IPS DF 6.9 (cell line): Measurements from ENCODE around the gene TMEM147.
A peak's percentile ranks its signal among the peaks of the same experiment; 100 is the strongest.

ENCODE experiments used
- DNase-seq: peaks from one replicate; pipeline ENCODE4 v3.0.0-alpha.2; 2013; ENCODE audit warnings: low read depth, low spot score
- H3K27ac ChIP-seq: one replicate; pipeline ENCODE4 v1.5.1; 2013; ENCODE audit warnings: low read length, control low read depth
- H3K27me3 ChIP-seq: 2 replicates; pipeline ENCODE4 v1.6.1; 2013; ENCODE audit warnings: mild to moderate bottlenecking, low read length; ENCODE audit not compliant: control insufficient read depth, insufficient read depth
- H3K36me3 ChIP-seq: 2 replicates; pipeline ENCODE4 v1.6.1; 2013; ENCODE audit warnings: low read length; ENCODE audit not compliant: control insufficient read depth, insufficient read depth
- H3K4me1 ChIP-seq: 2 replicates; pipeline ENCODE4 v1.6.1; 2013; ENCODE audit warnings: low read length; ENCODE audit not compliant: control insufficient read depth, insufficient read depth
- H3K4me3 ChIP-seq: 2 replicates; pipeline ENCODE4 v1.5.1; 2013; ENCODE audit warnings: mild to moderate bottlenecking, low read length
- H3K9me3 ChIP-seq: 2 replicates; pipeline ENCODE4 v1.6.1; 2013; ENCODE audit warnings: low read length, inconsistent platforms; ENCODE audit not compliant: control insufficient read depth, insufficient read depth
- WGBS: extraction: QIAGEN DNeasy Blood & Tissue Kit; methylation state at CpG from one replicate; pipeline ENCODE4 v1.1.7; 2013; ENCODE audit warnings: mixed read lengths, missing lambda C conversion rate; ENCODE audit not compliant: insufficient read length, insufficient coverage; 5-methylcytosine and 5-hydroxymethylcytosine counted together

The TMEM147 gene, protein sequence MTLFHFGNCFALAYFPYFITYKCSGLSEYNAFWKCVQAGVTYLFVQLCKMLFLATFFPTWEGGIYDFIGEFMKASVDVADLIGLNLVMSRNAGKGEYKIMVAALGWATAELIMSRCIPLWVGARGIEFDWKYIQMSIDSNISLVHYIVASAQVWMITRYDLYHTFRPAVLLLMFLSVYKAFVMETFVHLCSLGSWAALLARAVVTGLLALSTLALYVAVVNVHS

GRCh38 chr19:35545001-35545854 is at the start of gene TMEM147:
TMEM147 (plus strand) TSS chr19:35545626; CDS start chr19:35545740, 114 bp downstream.
- H3K4me3 ChIP-seq = peak within 1 kb of the TSS; percentile 90
- no CpG with 5 or more reads among the region's 85 CpGs for WGBS

GRCh38 chr19:35497406-35497805 is 48.0 kb upstream of the TMEM147 start:
- Histone ChIP-seq H3K27me3 (no peaks in the 10 kb centered on the region), H3K4me1 (peaks cover 2% of the 10 kb centered on the region; the same call in 1 of the 2 replicates), H3K9me3 (no peaks in the 10 kb centered on the region), H3K36me3 (peaks cover 26% of the 10 kb centered on the region), H3K4me3 (no peak overlapping the region), H3K27ac (no peak overlapping the region)
- DNase-seq = no peak
- WGBS = no CpG with 5 or more reads among the region's 14 CpGs

More at GRCh38 chr19:35545001-35545854, at the start of gene TMEM147:
- no peaks in the 10 kb centered on the region for H3K27me3 ChIP-seq
- H3K27ac ChIP-seq = no peak within 1 kb of the TSS
- no peaks in the 10 kb centered on the region; the same call in 1 of the 2 replicates for H3K4me1 ChIP-seq
- H3K9me3 ChIP-seq = no peaks in the 10 kb centered on the region
- no peak for DNase-seq
- H3K36me3 ChIP-seq = peaks cover 15% of the 10 kb centered on the region

DNA sequence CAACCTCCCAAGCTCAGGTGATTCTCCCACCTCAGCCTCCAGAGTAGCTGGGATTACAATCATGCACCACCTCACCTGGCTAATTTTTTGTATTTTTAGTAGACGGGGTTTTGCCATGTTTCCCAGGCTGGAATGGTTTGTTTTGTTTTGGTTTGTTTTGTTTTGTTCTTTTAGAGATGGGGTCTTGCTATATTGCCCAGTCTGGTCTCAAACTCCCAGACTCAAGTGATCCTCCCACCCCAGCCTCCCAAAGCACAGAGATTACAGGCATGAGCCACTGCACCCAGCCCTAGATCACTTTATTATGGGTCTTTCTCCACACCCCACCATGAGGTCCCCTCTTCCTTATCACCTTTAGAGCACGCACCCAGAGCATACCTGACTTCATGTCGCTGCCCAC is 47.2 kb upstream of the TMEM147 start:
- Histone ChIP-seq H3K4me1 (peaks cover 2% of the 10 kb centered on the region; the same call in 1 of the 2 replicates), H3K27me3 (no peaks in the 10 kb centered on the region), H3K9me3 (no peaks in the 10 kb centered on the region), H3K36me3 (peaks cover 29% of the 10 kb centered on the region), H3K4me3 (no peak overlapping the region), H3K27ac (no peak overlapping the region)
- no CpG with 5 or more reads among the region's 3 CpGs for WGBS
- no peak for DNase-seq

DNA sequence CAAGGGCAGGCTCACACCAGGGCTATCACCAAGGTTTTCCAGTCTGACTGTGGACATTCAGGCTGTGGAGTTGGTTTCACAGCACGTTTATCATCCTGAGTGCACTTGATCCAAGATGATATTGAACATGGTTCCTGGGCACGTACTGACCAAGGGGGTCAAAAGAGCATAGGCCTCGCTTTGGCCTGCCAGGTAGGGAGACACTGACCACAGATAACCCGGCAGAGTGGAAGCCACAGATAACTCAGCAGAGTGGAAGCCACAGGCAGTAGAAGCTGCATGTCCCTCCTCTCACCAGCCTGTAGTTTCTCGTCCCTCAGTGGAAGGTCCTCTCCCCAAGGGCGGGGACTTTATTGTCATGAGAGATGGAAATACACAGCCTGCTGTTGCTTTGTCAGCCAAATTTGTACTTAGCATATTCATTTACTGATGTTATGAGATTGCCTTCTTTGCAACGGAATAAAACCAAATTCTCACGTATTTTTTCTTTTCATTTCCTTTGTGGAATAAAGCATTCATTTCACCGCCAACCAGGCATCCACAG is 46.4 kb upstream of the TMEM147 start:
- no peaks in the 10 kb centered on the region for H3K27me3 ChIP-seq
- DNase-seq = no peak
- no peak overlapping the region for H3K27ac ChIP-seq
- H3K4me3 ChIP-seq = no peak overlapping the region
- H3K9me3 ChIP-seq = no peaks in the 10 kb centered on the region
- peaks cover 2% of the 10 kb centered on the region; the same call in 1 of the 2 replicates for H3K4me1 ChIP-seq
- WGBS = no CpG with 5 or more reads among the region's 9 CpGs
- peaks cover 33% of the 10 kb centered on the region for H3K36me3 ChIP-seq

GRCh38 chr19:35500611-35501010 is 44.8 kb upstream of the TMEM147 start:
- Histone ChIP-seq H3K9me3 (no peaks in the 10 kb centered on the region), H3K27me3 (no peaks in the 10 kb centered on the region), H3K27ac (no peak overlapping the region), H3K36me3 (peaks cover 40% of the 10 kb centered on the region), H3K4me3 (no peak overlapping the region), H3K4me1 (no peaks in the 10 kb centered on the region)
- no CpG with 5 or more reads among the region's 10 CpGs for WGBS
- no peak for DNase-seq

DNA sequence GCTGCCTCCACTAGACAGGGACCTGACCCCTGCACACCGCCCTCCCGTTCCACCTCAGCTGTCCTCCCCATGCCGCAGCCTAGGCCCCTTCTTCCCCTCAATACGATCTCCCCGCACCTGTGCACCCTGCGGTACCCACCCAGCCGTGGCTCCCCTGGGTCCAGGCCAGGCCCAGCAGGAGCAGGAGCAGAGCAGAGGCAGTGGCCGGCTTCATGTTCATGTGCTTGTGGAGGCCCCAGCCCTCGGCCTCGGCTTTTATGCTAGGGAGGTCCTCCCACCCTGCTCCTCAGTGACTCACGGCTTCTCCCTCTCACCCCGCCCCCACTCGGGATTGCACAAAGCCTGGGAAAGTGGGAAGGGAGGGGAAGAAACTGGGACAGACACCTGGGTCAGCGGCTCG is 43.7 kb upstream of the TMEM147 start:
- Histone ChIP-seq H3K4me3 (no peak overlapping the region), H3K27ac (no peak overlapping the region), H3K27me3 (no peaks in the 10 kb centered on the region), H3K36me3 (peaks cover 46% of the 10 kb centered on the region), H3K4me1 (no peaks in the 10 kb centered on the region), H3K9me3 (no peaks in the 10 kb centered on the region)
- DNase-seq = no peak
- no CpG with 5 or more reads among the region's 15 CpGs for WGBS

- no CpG with 5 or more reads among the region's 4 CpGs for WGBS
- Histone ChIP-seq H3K4me3 (no peak overlapping the region), H3K4me1 (no peaks in the 10 kb centered on the region), H3K9me3 (no peaks in the 10 kb centered on the region), H3K27ac (no peak overlapping the region), H3K36me3 (peaks cover 46% of the 10 kb centered on the region), H3K27me3 (no peaks in the 10 kb centered on the region)
- no peak for DNase-seq
Observed at GRCh38 chr19:35502751-35503150, 42.7 kb upstream of the TMEM147 start.

GRCh38 chr19:35506011-35506410 is 39.4 kb upstream of the TMEM147 start:
- Histone ChIP-seq H3K36me3 (peaks cover 25% of the 10 kb centered on the region), H3K27me3 (no peaks in the 10 kb centered on the region), H3K9me3 (no peaks in the 10 kb centered on the region), H3K4me3 (no peak overlapping the region), H3K4me1 (peaks cover 5% of the 10 kb centered on the region; the same call in 1 of the 2 replicates), H3K27ac (no peak overlapping the region)
- no CpG with 5 or more reads among the region's 7 CpGs for WGBS
- DNase-seq = no peak

DNA sequence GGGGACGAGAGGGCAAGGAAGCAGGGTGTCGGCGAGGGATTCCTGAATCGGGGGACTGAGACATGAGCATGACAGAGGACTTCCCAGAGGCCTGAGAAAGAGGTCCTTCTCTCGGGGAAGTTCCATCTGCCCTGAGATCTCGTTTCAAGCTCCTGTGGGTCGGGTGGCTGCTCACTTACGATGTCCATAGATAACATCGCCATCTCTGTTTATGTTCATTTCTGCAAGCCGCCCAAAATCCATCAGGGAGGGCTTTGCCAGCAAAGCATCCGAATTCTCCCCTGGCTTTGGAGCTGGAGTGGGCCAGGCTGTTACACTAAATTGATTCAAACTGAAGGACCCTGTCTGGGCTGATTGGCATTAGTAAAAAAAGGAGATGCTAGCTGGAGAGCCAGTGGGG is 37.9 kb upstream of the TMEM147 start:
- H3K27me3 ChIP-seq = no peaks in the 10 kb centered on the region
- no CpG with 5 or more reads among the region's 11 CpGs for WGBS
- H3K4me3 ChIP-seq = no peak overlapping the region
- H3K9me3 ChIP-seq = no peaks in the 10 kb centered on the region
- H3K4me1 ChIP-seq = peaks cover 5% of the 10 kb centered on the region; the same call in 1 of the 2 replicates
- no peak overlapping the region for H3K27ac ChIP-seq
- peaks cover 19% of the 10 kb centered on the region for H3K36me3 ChIP-seq
- no peak for DNase-seq

DNA sequence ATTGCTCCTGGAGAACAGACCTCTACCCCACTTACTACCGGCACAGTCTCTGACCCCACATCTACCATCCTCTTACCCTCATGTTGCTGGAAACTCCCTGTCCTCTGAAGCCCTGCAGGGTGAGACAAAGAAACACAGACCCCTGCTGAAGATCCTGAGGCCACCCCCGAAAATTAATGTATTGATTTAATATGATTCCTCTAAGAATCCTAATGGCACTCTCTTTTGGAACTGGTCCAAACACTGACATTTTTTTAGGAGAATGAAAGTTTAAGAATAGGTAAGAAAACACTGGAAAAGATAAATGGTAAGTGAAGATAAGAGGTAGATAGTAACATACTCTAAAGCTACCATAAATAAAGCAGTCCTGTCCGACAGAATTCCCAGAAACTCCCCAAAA is 37.3 kb upstream of the TMEM147 start:
- Histone ChIP-seq H3K27ac (no peak overlapping the region), H3K4me1 (peaks cover 5% of the 10 kb centered on the region; the same call in 1 of the 2 replicates), H3K9me3 (no peaks in the 10 kb centered on the region), H3K27me3 (no peaks in the 10 kb centered on the region), H3K36me3 (peaks cover 17% of the 10 kb centered on the region), H3K4me3 (no peak overlapping the region)
- WGBS = no CpG with 5 or more reads among the region's 3 CpGs
- DNase-seq = no peak
